Lower lobe of right lung (tissue), 2 donors: ENCODE measurements around the gene SLC52A1. TPM values are rescaled to one million over a fixed set of nuclear protein-coding genes. Genes with fewer than 3 reads are reported as not detected.

Experiments used
- ATAC-seq, 2 donors: fragments of 200-7000 bp; cut with Tn5 transposase; one replicate each; pipeline ENCODE4 v1.9.1; 2020 to 2022; ENCODE audit warnings: mild to moderate bottlenecking in 2 of 2, moderate library complexity in 2 of 2
- DNase-seq: peaks from one replicate; pipeline ENCODE4 v3.0.0-alpha.2; 2020
- H3K27ac ChIP-seq: fragments of 200-600 bp; one replicate; pipeline ENCODE4 v1.8.0; 2022
- H3K27me3 ChIP-seq: fragments of 200-600 bp; one replicate; pipeline ENCODE4 v1.8.0; 2022; ENCODE audit warnings: low read depth
- H3K36me3 ChIP-seq: fragments of 200-600 bp; one replicate; pipeline ENCODE4 v1.8.0; 2022; ENCODE audit warnings: mild to moderate bottlenecking
- H3K4me1 ChIP-seq: fragments of 200-600 bp; one replicate; pipeline ENCODE4 v1.8.0; 2022
- H3K4me3 ChIP-seq: fragments of 200-600 bp; one replicate; pipeline ENCODE4 v1.8.0; 2022; ENCODE audit warnings: mild to moderate bottlenecking
- H3K9me3 ChIP-seq: fragments of 200-600 bp; one replicate; pipeline ENCODE4 v1.8.0; 2022
- CTCF ChIP-seq: fragments of 200-600 bp; IDR thresholded peaks from one replicate; pipeline ENCODE4 v1.8.0; 2022; ENCODE audit warnings: antibody characterized with exemption, mild to moderate bottlenecking
- intact Hi-C: fragments of 100-400 bp; cut with DNase I; formaldehyde crosslinking; loops from one replicate; pipeline ENCODE4 v1.11.0; 2022
- total RNA-seq: library from RNA; stranded (reverse); fragmentation: NEBNext Ultra II Directional; extraction: Animal tissue kit (Norgen Biotek cat#: 25700); gene quantifications from one replicate; pipeline ENCODE4 v1.2.1, GENCODE V29; 2021
- donor health status: DM: no; HTN: yes; CAD: no; lungs with severe emphysema.

SLC52A1 gene
- total RNA-seq, 1 donor from 2014 or later = 0.86 TPM

GRCh38 chr17:5049314-5049841 is 14.2 kb upstream of the SLC52A1 start:
- TF ChIP-seq CTCF = no peak
- ATAC-seq (peak in 1 of 2 donors; percentile 65), DNase-seq (no peak)
- no peaks in the 10 kb centered on the region for H3K9me3 ChIP-seq
- H3K36me3 ChIP-seq = no peaks in the 10 kb centered on the region
- H3K27ac ChIP-seq = peak overlapping the region; percentile 64
- H3K27me3 ChIP-seq = no peaks in the 10 kb centered on the region
- intact Hi-C loops = no loop called here
- H3K4me3 ChIP-seq = no peak overlapping the region
- peaks cover 14% of the 10 kb centered on the region for H3K4me1 ChIP-seq

GRCh38 chr17:5047446-5047845 is 12.2 kb upstream of the SLC52A1 start:
- Histone ChIP-seq H3K4me3 (no peak overlapping the region), H3K27ac (no peak overlapping the region), H3K4me1 (peaks cover 14% of the 10 kb centered on the region), H3K36me3 (no peaks in the 10 kb centered on the region), H3K9me3 (no peaks in the 10 kb centered on the region), H3K27me3 (no peaks in the 10 kb centered on the region)
- ATAC-seq (no peak), DNase-seq (no peak)
- TF ChIP-seq CTCF = no peak
- intact Hi-C loops = no loop called here

GRCh38 chr17:5045496-5045895 is 10.3 kb upstream of the SLC52A1 start:
- DNase-seq = no peak
- no peak for TF ChIP-seq CTCF
- H3K4me3 ChIP-seq = no peak overlapping the region
- H3K36me3 ChIP-seq = no peaks in the 10 kb centered on the region
- no peaks in the 10 kb centered on the region for H3K9me3 ChIP-seq
- ATAC-seq = no peak
- no peaks in the 10 kb centered on the region for H3K27me3 ChIP-seq
- peaks cover 14% of the 10 kb centered on the region for H3K4me1 ChIP-seq
- H3K27ac ChIP-seq = no peak overlapping the region
- intact Hi-C loops = no loop called here

GRCh38 chr17:5044630-5045029 is 9.4 kb upstream of the SLC52A1 start:
- ATAC-seq = no peak
- intact Hi-C loops = no loop called here

GRCh38 chr17:5043524-5043923 is 8.3 kb upstream of the SLC52A1 start:
- Histone ChIP-seq H3K27ac (no peak overlapping the region), H3K27me3 (no peaks in the 10 kb centered on the region), H3K9me3 (no peaks in the 10 kb centered on the region), H3K4me1 (no peaks in the 10 kb centered on the region), H3K4me3 (no peak overlapping the region), H3K36me3 (no peaks in the 10 kb centered on the region)
- intact Hi-C loops = no loop called here
- DNase-seq (no peak), ATAC-seq (no peak)
- TF ChIP-seq CTCF = no peak

More at GRCh38 chr17:5044630-5045029, 9.4 kb upstream of the SLC52A1 start:
- Histone ChIP-seq H3K27me3 (no peaks in the 10 kb centered on the region), H3K9me3 (no peaks in the 10 kb centered on the region), H3K27ac (no peak overlapping the region), H3K4me3 (no peak overlapping the region), H3K4me1 (peaks cover 6% of the 10 kb centered on the region), H3K36me3 (no peaks in the 10 kb centered on the region)
- no peak for DNase-seq
- no peak for TF ChIP-seq CTCF
